H1 (cell line): ENCODE data around the gene NOXO1. TPM values are rescaled to one million over a fixed set of nuclear protein-coding genes. Genes with fewer than 3 reads are reported as not detected.
"Not testable (repeated sequence)": the region's sequence is repeated elsewhere in the genome, so short reads cannot be mapped to it uniquely, and the experiment has no call there.

ENCODE experiments used
- CTCF ChIA-PET: fragments of 300-600 bp; sonication (Branson Sonifier 250); formaldehyde crosslinking; loops from one replicate; lab custom pipeline; 2021; ENCODE audit not compliant: partially characterized antibody; lab: Charles Lee
- POLR2A ChIA-PET: fragments of 300-600 bp; sonication (Branson Sonifier 250); formaldehyde crosslinking; loops from one replicate; lab custom pipeline; 2021; ENCODE audit warnings: inconsistent platforms; ENCODE audit not compliant: partially characterized antibody; lab: Charles Lee
- DNase-seq, 2 experiments: peaks; one replicate each; pipeline versions ENCODE4 v3.0.0 to v3.0.0-alpha.2; 2010 to 2022; ENCODE audit warnings: low spot score in 2 of 2, low read depth in 1 of 2, mixed read lengths in 1 of 2
- FAIRE-seq: peaks from 2 replicates; lab custom pipeline; 2011; peaks lifted over from hg19 to GRCh38; lab: Jason Lieb, UNC
- H2AFZ ChIP-seq: 2 replicates; pipeline ENCODE4 v1.8.1; 2012; ENCODE audit warnings: low read length, inconsistent platforms
- H2AK5ac ChIP-seq: 2 replicates; pipeline ENCODE4 v1.6.1; 2013; ENCODE audit warnings: low read depth, low read length
- H2BK120ac ChIP-seq: replicated peaks from 2 replicates; pipeline ENCODE3; 2013; ENCODE audit warnings: low read depth, low read length, inconsistent platforms
- H2BK12ac ChIP-seq: 2 replicates; pipeline ENCODE4 v1.6.1; 2013; ENCODE audit warnings: low read depth, low read length
- H2BK15ac ChIP-seq: 2 replicates; pipeline ENCODE4 v1.6.1; 2013; ENCODE audit warnings: low read length
- H2BK20ac ChIP-seq: 2 replicates; pipeline ENCODE4 v1.6.1; 2013; ENCODE audit warnings: low read length
- H2BK5ac ChIP-seq: 2 replicates; pipeline ENCODE4 v1.6.1; 2013; ENCODE audit warnings: low read depth, low read length
- H3K14ac ChIP-seq: 2 replicates; pipeline ENCODE4 v1.6.1; 2013; ENCODE audit warnings: inconsistent platforms; ENCODE audit not compliant: insufficient read length
- H3K18ac ChIP-seq: 2 replicates; pipeline ENCODE4 v1.6.1; 2013; ENCODE audit warnings: low read length; ENCODE audit errors: extremely low read depth
- H3K23ac ChIP-seq: 2 replicates; pipeline ENCODE4 v1.6.1; 2013; ENCODE audit warnings: inconsistent platforms; ENCODE audit not compliant: insufficient read length
- H3K23me2 ChIP-seq: 2 replicates; pipeline ENCODE4 v1.6.1; 2013; ENCODE audit warnings: low read depth, low read length
- H3K27ac ChIP-seq: 2 replicates; pipeline ENCODE4 v1.6.1; 2011; ENCODE audit warnings: low read depth, low read length, inconsistent platforms
- H3K27me3 ChIP-seq, 4 experiments: replicated peaks in 1 of 4; 1 replicate in 1 of 4; 2 replicates in 3 of 4; pipeline versions ENCODE4 v1.6.1 to v1.8.1; 2011 to 2013; ENCODE audit warnings: low read length in 3 of 4, mild to moderate bottlenecking in 3 of 4, inconsistent platforms in 2 of 4, mixed read lengths in 2 of 4, moderate library complexity in 1 of 4; ENCODE audit not compliant: control insufficient read depth in 3 of 4, insufficient read depth in 3 of 4; ENCODE audit errors: extremely low read depth in 1 of 4
- H3K36me3 ChIP-seq, 4 experiments: 2 replicates each; pipeline versions ENCODE4 v1.6.1 to v1.8.1; 2011 to 2013; ENCODE audit warnings: mild to moderate bottlenecking in 4 of 4, low read length in 3 of 4, moderate library complexity in 2 of 4, control low read depth in 1 of 4, inconsistent platforms in 1 of 4; ENCODE audit not compliant: insufficient read depth in 4 of 4, control insufficient read depth in 2 of 4
- H3K4ac ChIP-seq: replicated peaks from 2 replicates; pipeline ENCODE3; 2013; ENCODE audit warnings: low read length, low read depth, mixed read lengths, inconsistent platforms; ENCODE audit not compliant: insufficient read length
- H3K4me1 ChIP-seq, 4 experiments: replicated peaks in 1 of 4; 1 replicate in 1 of 4; 2 replicates in 3 of 4; pipeline versions ENCODE4 v1.6.1 to v1.8.1; 2011 to 2013; ENCODE audit warnings: low read length in 3 of 4, inconsistent platforms in 2 of 4, mixed read lengths in 1 of 4; ENCODE audit not compliant: insufficient read depth in 4 of 4, control insufficient read depth in 3 of 4
- H3K4me2 ChIP-seq, 2 experiments: 2 replicates each; pipeline versions ENCODE4 v1.6.1 to v1.8.1; 2011 to 2013; ENCODE audit warnings: low read depth in 2 of 2, low read length in 2 of 2, control low read depth in 1 of 2, inconsistent platforms in 1 of 2, mild to moderate bottlenecking in 1 of 2; ENCODE audit not compliant: insufficient read depth in 1 of 2
- H3K4me3 ChIP-seq, 4 experiments: fragments of 200-600, 300-600 bp in 1 of 4; sonication (generic), shearing (Covaris generic), sonication (Bioruptor Twin) in 1 of 4; 2 replicates each; pipeline versions ENCODE4 v1.5.1 to v1.8.1; 2011 to 2016; ENCODE audit warnings: low read length in 4 of 4, low read depth in 3 of 4, control low read depth in 2 of 4, inconsistent platforms in 2 of 4, mild to moderate bottlenecking in 2 of 4, mixed read lengths in 1 of 4, moderate library complexity in 1 of 4; ENCODE audit not compliant: insufficient read depth in 2 of 4; ENCODE audit errors: extremely low read depth in 1 of 4
- H3K56ac ChIP-seq: replicated peaks from 2 replicates; pipeline ENCODE3; 2013; ENCODE audit warnings: low read depth, mild to moderate bottlenecking, mixed read lengths, low read length, inconsistent platforms; ENCODE audit not compliant: insufficient read length
- H3K79me1 ChIP-seq: 2 replicates; pipeline ENCODE4 v1.6.1; 2013; ENCODE audit warnings: low read depth, low read length, control low read depth
- H3K79me2 ChIP-seq, 2 experiments: 2 replicates each; pipeline versions ENCODE4 v1.6.1 to v1.8.1; 2012 to 2013; ENCODE audit warnings: low read length in 2 of 2, mild to moderate bottlenecking in 2 of 2, inconsistent platforms in 1 of 2; ENCODE audit not compliant: insufficient read depth in 2 of 2, control insufficient read depth in 1 of 2
- H3K9ac ChIP-seq, 4 experiments: replicated peaks in 1 of 4; 1 replicate in 1 of 4; 2 replicates in 3 of 4; pipeline versions ENCODE4 v1.6.1 to v1.8.1; 2011 to 2013; ENCODE audit warnings: low read depth in 3 of 4, low read length in 3 of 4, control low read depth in 2 of 4, mild to moderate bottlenecking in 2 of 4, moderate library complexity in 2 of 4, inconsistent platforms in 1 of 4; ENCODE audit errors: extremely low read depth in 1 of 4
- H3K9me3 ChIP-seq, 2 experiments: 2 replicates each; pipeline versions ENCODE4 v1.6.1 to v1.8.1; 2012 to 2013; ENCODE audit warnings: mild to moderate bottlenecking in 2 of 2, moderate library complexity in 2 of 2, control low read depth in 1 of 2, inconsistent platforms in 1 of 2, low read depth in 1 of 2, low read length in 1 of 2, mixed read lengths in 1 of 2; ENCODE audit not compliant: insufficient read depth in 2 of 2
- H4K20me1 ChIP-seq, 2 experiments: replicated peaks in 1 of 2; 2 replicates each; pipeline versions ENCODE3 to v1.8.1; 2011 to 2013; ENCODE audit warnings: inconsistent platforms in 2 of 2, low read length in 2 of 2, mild to moderate bottlenecking in 1 of 2; ENCODE audit not compliant: insufficient read depth in 2 of 2, control insufficient read depth in 1 of 2
- H4K5ac ChIP-seq: 2 replicates; pipeline ENCODE4 v1.6.1; 2013; ENCODE audit warnings: low read length, low read depth, mixed read lengths, inconsistent platforms; ENCODE audit not compliant: insufficient read length
- H4K8ac ChIP-seq: 2 replicates; pipeline ENCODE4 v1.8.0; 2013; ENCODE audit warnings: mild to moderate bottlenecking, moderate library complexity, low read length, inconsistent platforms; ENCODE audit not compliant: insufficient read depth; ENCODE audit errors: extremely low read depth
- H4K91ac ChIP-seq: replicated peaks from 2 replicates; pipeline ENCODE3; 2013; ENCODE audit warnings: low read length, mixed read lengths, inconsistent platforms; ENCODE audit not compliant: insufficient read length
- WGBS, 2 experiments: shearing (Covaris generic) in 1 of 2; methylation state at CpG; one replicate each; pipeline versions ENCODE4 v1.1.6 to v1.1.7; 2013 to 2015; ENCODE audit warnings: low lambda C conversion rate in 2 of 2, mixed read lengths in 2 of 2, inconsistent platforms in 1 of 2, low coverage in 1 of 2, missing lambda C conversion rate in 1 of 2; ENCODE audit not compliant: insufficient replicate concordance in 2 of 2, insufficient coverage in 1 of 2, insufficient read length in 1 of 2; ENCODE audit errors: extremely low coverage in 1 of 2, missing lambda C conversion rate in 1 of 2; 5-methylcytosine and 5-hydroxymethylcytosine counted together
- polyA plus RNA-seq, 7 experiments: library from polyadenylated mRNA; depleted of rRNA in 3 of 7; stranded (reverse) in 5 of 7; unstranded in 2 of 7; fragments of >200 nt in 5 of 7; fragments of 200-250 nt in 2 of 7; gene quantifications; 1 replicate in 5 of 7; 2 replicates in 1 of 7; 4 replicates in 1 of 7; pipeline versions ENCODE4 v1.2.1 to v1.2.3, GENCODE V29; 2011 to 2013; ENCODE audit warnings: missing spikeins in 2 of 7, mixed read lengths in 2 of 7
- total RNA-seq: library from RNA; stranded (reverse); fragmentation: NEBNext Ultra II Directional; extraction: Animal tissue kit (Norgen Biotek cat#: 25700); gene quantifications from 2 replicates; pipeline ENCODE4 v1.2.1, GENCODE V29; 2021

NOXO1 gene
- total and polyA plus RNA-seq, 2 of the 8 experiments (the other 6 are each of a cell fraction or from before 2014, with no cell fraction given) = 1.3 to 2.5 TPM

GRCh38 chr16:1957434-1958142 lies 23.7 kb downstream of the NOXO1 start:
- not testable (repeated sequence) for H2BK15ac ChIP-seq, H3K27ac ChIP-seq, H3K14ac ChIP-seq, FAIRE-seq, H3K23ac ChIP-seq, H3K9me3 ChIP-seq, H3K4ac ChIP-seq, H3K4me1 ChIP-seq, H2BK12ac ChIP-seq, H2BK120ac ChIP-seq, H3K79me2 ChIP-seq, H3K4me2 ChIP-seq, H4K8ac ChIP-seq, H2BK20ac ChIP-seq, H4K91ac ChIP-seq, H3K56ac ChIP-seq, H2AK5ac ChIP-seq, H3K27me3 ChIP-seq, H3K18ac ChIP-seq, H3K23me2 ChIP-seq, H4K20me1 ChIP-seq, H3K79me1 ChIP-seq, H2AFZ ChIP-seq, H3K4me3 ChIP-seq, H4K5ac ChIP-seq, H2BK5ac ChIP-seq, DNase-seq, H3K9ac ChIP-seq
- ChIA-PET POLR2A (interaction anchor here (1.3 to 19.8 kb wide), 5 partner anchors 9 to 187 kb away, joined by 4 to 736 read pairs (median 105); partner anchors contain the start of genes GFER, MSRB1, NME3 and NOXO1), CTCF (interaction anchor here (1.1 to 1.8 kb wide), 3 partner anchors 13 to 21 kb away, joined by 3 to 8 read pairs (median 4); partner anchors contain the start of gene TBL3)
- H3K36me3 ChIP-seq = peaks cover 7 to 18% (median 14%) of the 10 kb centered on the region in 4 experiments
- WGBS, 2 experiments = 91% methylated on average over 20 of the region's 22 CpGs; no CpG with 5 or more reads in 1 of the 2 experiments
